Amniotic epithelial cell (primary cell): ENCODE measurements around the gene CIAO2B.

Source experiments
- DNase-seq: peaks from one replicate; pipeline ENCODE4 v3.0.0-alpha.2; 2010; ENCODE audit warnings: low read depth

Gene CIAO2B

DNA sequence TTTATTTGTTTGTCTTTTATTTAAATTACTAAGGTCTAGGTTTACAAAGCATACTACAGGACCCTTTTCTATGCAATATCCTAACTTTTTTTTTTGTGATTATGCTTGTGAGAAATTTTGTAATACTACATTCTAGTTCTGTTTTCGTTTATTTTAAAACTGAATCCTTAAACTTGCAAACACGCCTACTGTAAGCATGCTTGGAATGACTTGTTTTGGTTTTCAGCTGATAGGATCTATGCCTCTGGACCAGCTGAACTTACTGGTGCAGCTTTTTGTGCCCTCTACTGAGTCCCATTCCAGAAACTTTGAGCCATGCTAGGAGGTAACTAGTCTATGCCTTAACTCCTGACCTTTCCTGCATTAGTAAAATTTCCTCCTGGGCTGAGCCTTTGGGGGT, 47.9 kb downstream of the CIAO2B start:
- DNase-seq: no peak

DNA sequence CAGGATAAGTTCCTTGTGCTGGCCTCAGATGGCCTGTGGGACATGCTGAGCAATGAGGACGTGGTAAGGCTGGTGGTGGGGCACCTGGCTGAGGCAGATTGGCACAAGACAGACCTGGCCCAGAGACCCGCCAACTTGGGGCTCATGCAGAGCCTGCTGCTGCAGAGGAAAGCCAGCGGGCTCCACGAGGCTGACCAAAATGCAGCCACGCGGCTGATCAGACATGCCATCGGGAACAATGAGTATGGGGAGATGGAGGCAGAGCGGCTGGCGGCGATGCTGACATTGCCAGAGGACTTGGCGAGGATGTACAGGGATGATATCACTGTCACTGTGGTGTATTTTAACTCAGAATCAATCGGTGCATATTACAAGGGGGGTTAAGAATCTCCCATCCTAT, 48.7 kb downstream of the CIAO2B start:
- no peak for DNase-seq

DNA sequence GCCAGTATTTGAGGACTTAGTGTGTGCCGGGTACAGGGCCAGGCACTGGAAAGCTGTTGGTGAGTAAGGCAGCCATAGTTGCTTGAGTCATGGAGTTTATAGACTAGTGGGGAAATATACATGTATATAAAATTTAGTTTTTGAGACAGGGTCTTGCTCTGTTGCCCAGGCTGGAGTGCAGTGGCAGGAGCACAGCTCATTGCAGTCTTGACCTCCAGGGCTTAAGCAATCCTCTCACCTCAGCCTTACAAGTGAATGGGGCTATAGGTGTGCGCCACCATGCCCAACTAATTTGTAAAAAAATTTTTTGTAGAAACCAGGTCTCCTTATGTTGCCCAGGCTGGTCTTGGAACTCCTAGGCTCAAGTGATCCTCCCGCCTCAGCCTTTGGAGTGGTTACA, 51.5 kb downstream of the CIAO2B start:
- no peak for DNase-seq
